Fibroblast of villous mesenchyme (primary cell): ENCODE results near the gene PGA5. TPM values are rescaled to one million over a fixed set of nuclear protein-coding genes. Genes with fewer than 3 reads are reported as not detected.
A peak's percentile ranks its signal among the peaks of the same experiment; 100 is the strongest.

ENCODE experiments used
- DNase-seq: peaks from one replicate; pipeline ENCODE4 v3.0.0-alpha.2; 2010; ENCODE audit warnings: low read depth
- H3K4me3 ChIP-seq: 2 replicates; pipeline ENCODE4 v1.5.1; 2011; ENCODE audit warnings: low read depth, mild to moderate bottlenecking, low read length
- CTCF ChIP-seq: IDR thresholded peaks from 2 replicates; pipeline ENCODE4 v1.5.1; 2012; ENCODE audit warnings: low read depth, mild to moderate bottlenecking, low read length; ENCODE audit not compliant: insufficient read depth
- total RNA-seq: library from RNA; depleted of rRNA; stranded (reverse); fragments of >200 nt; gene quantifications from 2 replicates; pipeline ENCODE4 v1.2.3, GENCODE V29; 2012

Gene PGA5
- total RNA-seq, 1 donor: not detected

- no peak overlapping the region for H3K4me3 ChIP-seq
- TF ChIP-seq CTCF: no peak
- no peak for DNase-seq
These were observed 46.5 kb downstream of the PGA5 start for GRCh38 chr11:61287338-61287977.

GRCh38 chr11:61290905-61291690 lies 50.1 kb downstream of the PGA5 start:
- no peak for DNase-seq
- TF ChIP-seq CTCF: peak; percentile 5
- H3K4me3 ChIP-seq: no peak overlapping the region

DNA sequence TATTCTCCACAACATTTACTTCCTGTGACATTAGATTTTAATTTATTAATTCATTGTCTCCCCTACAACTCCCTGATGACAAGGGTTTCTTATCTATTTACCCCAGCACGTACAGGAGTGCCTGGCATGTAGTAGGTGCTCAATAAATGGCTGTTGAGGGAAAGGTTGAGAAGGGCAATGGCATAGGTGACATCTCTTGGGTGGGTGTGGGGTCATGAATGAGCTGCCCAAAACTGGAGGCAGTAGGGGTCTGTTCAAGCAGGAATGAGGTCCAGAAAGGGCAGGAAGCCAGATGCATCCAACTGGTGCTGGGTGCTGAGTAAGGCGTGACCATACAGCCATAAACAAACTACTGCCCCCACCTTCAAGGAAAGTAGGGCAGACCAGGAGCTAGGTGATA lies 51.4 kb downstream of the PGA5 start:
- no peak overlapping the region for H3K4me3 ChIP-seq
- DNase-seq: no peak
- TF ChIP-seq CTCF: no peak

DNA sequence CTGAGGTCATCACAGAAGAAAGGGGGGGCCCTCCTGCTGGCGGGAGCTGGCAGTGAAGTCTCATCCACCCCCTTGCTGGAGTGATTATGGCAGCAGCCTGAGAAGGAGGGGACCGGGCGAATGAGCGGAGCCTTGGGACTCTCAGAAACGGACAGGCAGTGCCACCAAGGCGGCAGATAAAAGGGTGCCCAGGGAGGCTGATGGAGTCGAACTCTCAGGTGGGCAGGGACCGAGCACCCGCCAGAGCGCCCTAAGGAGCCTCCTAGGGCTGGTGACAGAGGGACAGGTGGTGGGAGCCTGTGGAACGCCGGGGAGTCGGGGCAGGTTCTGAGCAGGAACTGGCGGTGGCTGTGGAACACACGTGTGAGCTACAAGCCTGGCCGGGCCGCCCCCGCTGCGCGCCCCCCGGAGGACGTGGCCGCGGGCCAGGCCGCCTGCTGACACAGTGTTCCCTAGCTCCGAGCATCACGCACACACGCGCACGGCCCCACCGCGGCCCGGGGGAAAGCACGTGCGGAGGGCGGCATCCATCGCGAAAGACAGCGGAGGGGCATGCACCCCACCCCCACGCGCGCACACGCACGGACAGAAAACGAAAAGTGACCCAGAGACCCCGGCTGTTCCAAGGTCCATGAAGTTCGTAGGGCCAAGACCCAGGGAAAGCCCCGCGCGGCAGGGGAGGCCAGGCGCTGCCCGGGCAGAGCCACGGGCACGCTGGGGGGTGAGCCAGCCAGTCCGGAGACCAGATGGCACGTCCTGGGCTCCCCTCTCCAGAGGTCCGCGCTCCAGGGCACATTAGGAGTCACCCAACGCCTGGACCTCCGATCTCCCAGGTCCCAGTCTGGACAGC lies 53.1 kb downstream of the PGA5 start:
- peak; percentile 40 for DNase-seq
- peak overlapping the region; percentile 63 for H3K4me3 ChIP-seq
- no peak for TF ChIP-seq CTCF

DNA sequence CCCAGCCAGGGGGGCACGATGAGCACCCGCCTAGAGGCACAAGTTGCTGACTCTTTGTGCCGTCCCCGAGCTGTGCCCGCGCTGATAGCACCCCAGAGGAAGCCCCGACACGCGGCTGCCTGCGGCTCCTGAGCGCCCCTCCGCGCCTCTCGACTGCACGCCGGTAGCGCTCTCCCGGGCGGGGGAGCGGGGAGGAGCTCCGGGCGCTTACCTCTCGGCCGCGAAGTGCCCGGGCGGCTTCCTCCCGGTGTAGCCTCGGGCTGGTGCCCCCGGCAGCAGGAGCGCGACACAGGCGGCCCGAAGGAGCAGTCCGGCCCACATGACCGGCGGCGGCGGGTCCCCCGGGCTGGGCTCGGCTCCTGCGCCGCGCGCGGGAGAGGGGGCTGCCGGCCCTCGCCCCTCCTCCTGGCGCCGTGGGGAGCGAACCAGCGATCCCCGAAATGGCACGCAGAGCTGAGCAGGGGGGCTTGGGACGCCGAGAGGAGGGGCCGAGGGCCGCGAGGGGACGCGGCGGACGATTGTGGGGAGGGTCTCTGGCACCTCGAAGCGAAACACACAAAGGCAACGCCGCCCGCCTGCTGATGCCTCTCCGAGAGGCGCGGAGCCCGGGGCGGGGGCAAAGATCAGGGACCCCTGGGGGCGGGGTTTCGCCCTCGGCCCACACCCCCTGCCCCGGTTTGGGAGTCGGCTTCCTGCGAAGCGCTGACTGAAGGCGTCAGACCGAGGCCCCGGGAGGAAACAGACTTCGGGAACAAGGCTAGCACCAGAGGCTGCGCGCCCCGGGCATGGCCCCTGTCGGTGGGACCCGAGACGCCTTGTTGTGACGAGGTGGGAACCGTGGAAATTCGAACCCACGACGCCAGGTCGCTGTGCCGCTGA lies 54.0 kb downstream of the PGA5 start, which contains the start of gene VWCE:
TSS of gene VWCE (minus strand) at position 600 of the 879 bp plus-strand sequence. CDS start at position 321, 279 bp downstream.
- peak within 1 kb of the TSS; percentile 63 for H3K4me3 ChIP-seq
- TF ChIP-seq CTCF: peak; percentile 30
- DNase-seq: peak; percentile 45

- H3K4me3 ChIP-seq: peak overlapping the region; percentile 63
- no peak for TF ChIP-seq CTCF
- no peak for DNase-seq
These were observed 54.6 kb downstream of the PGA5 start for GRCh38 chr11:61295596-61295926.
